OCI-LY7 (cell line): ENCODE results near the gene ZFYVE28. TPM values are rescaled to one million over a fixed set of nuclear protein-coding genes. Genes with fewer than 3 reads are reported as not detected.

Source experiments
- BruUV-seq: library from RNA; stranded (reverse); fragments of 400-500 nt; replicated peaks from 2 replicates; lab custom pipeline; 2021; lab: Mats Ljungman, UMichigan
- CTCF ChIA-PET: fragments of 300-600 bp; sonication (Branson Sonifier 250); formaldehyde crosslinking; loops from one replicate; lab custom pipeline; 2022; ENCODE audit warnings: antibody characterized with exemption; ENCODE audit not compliant: unreplicated experiment; lab: Charles Lee
- POLR2A ChIA-PET: fragments of 300-600 bp; sonication (Branson Sonifier 250); formaldehyde crosslinking; loops from one replicate; lab custom pipeline; 2022; ENCODE audit warnings: antibody characterized with exemption; lab: Charles Lee
- DNase-seq: peaks from one replicate; pipeline ENCODE4 v3.0.0-alpha.2; 2015; ENCODE audit warnings: low spot score
- H2AFZ ChIP-seq: fragments of 200-600 bp; sonication (generic), shearing (Covaris generic); 2 replicates; pipeline ENCODE4 v1.6.1; 2014; ENCODE audit warnings: mild to moderate bottlenecking, antibody characterized with exemption, low read length, moderate library complexity
- H3K27ac ChIP-seq: fragments of 200-600 bp; sonication (generic); 2 replicates; pipeline ENCODE4 v1.5.1; 2014; ENCODE audit warnings: mixed run types, low read depth, mild to moderate bottlenecking, moderate library complexity, low read length, inconsistent platforms; ENCODE audit not compliant: poor library complexity, severe bottlenecking
- H3K36me3 ChIP-seq: fragments of 200-600 bp; sonication (generic); 2 replicates; pipeline ENCODE4 v1.6.1; 2014; ENCODE audit warnings: mild to moderate bottlenecking, antibody characterized with exemption, low read length, moderate library complexity, mixed read lengths; ENCODE audit not compliant: insufficient read depth
- H3K4me1 ChIP-seq: fragments of 200-600 bp; sonication (generic); 2 replicates; pipeline ENCODE4 v1.5.1; 2014; ENCODE audit warnings: mild to moderate bottlenecking, low read length; ENCODE audit not compliant: insufficient read depth, poor library complexity, severe bottlenecking
- H3K4me2 ChIP-seq: fragments of 200-600 bp; sonication (generic); 2 replicates; pipeline ENCODE4 v1.6.1; 2014; ENCODE audit warnings: mild to moderate bottlenecking, low read length
- H3K4me3 ChIP-seq: fragments of 200-600 bp; sonication (generic); 2 replicates; pipeline ENCODE4 v1.5.1; 2014; ENCODE audit warnings: mild to moderate bottlenecking, low read depth, low read length; ENCODE audit not compliant: poor library complexity, severe bottlenecking
- H3K79me2 ChIP-seq: fragments of 200-600 bp; sonication (generic); 2 replicates; pipeline ENCODE4 v1.6.1; 2016; ENCODE audit warnings: low read depth, mild to moderate bottlenecking, low read length, moderate library complexity, mixed read lengths; ENCODE audit not compliant: insufficient read depth
- H3K9me2 ChIP-seq: fragments of 200-600 bp; sonication (generic); 2 replicates; pipeline ENCODE4 v1.6.1; 2016; ENCODE audit warnings: mild to moderate bottlenecking, low read length, mixed read lengths; ENCODE audit not compliant: insufficient read depth
- H3K9me3 ChIP-seq: fragments of 200-600 bp; sonication (generic); 2 replicates; pipeline ENCODE4 v1.6.1; 2014; ENCODE audit warnings: mild to moderate bottlenecking, mixed run types, low read length, mixed read lengths
- H4K20me1 ChIP-seq: fragments of 200-600 bp; sonication (generic); 2 replicates; pipeline ENCODE4 v1.6.1; 2014; ENCODE audit warnings: mild to moderate bottlenecking, antibody characterized with exemption, low read length, moderate library complexity, mixed read lengths; ENCODE audit not compliant: insufficient read depth
- EZH2phosphoT487 ChIP-seq: fragments of 200-600 bp; sonication (generic); IDR thresholded peaks from 2 replicates; pipeline ENCODE4 v1.6.1; 2018; ENCODE audit warnings: low read depth, borderline replicate concordance, mild to moderate bottlenecking, mixed run types, antibody characterized with exemption, low read length, moderate library complexity, mixed read lengths
- intact Hi-C: fragments of 100-400 bp; cut with micrococcal nuclease; formaldehyde crosslinking; loops from one replicate; pipeline ENCODE4 v1.10.0; 2022; ENCODE audit not compliant: unreplicated experiment
- total RNA-seq, 2 experiments: library from RNA; depleted of rRNA in 1 of 2; stranded (reverse); fragments of >200 nt in 1 of 2; shearing (Covaris generic) in 1 of 2; gene quantifications; 2 replicates each; pipeline ENCODE4 v1.2.3, GENCODE V29; 2014 to 2022
- TF ChIP-seq, protein P1 (sequence below): fragments of 200-600 bp; sonication (generic); conservative IDR thresholded peaks from 2 replicates; pipeline ENCODE4 v1.5.1; 2014; ENCODE audit warnings: mild to moderate bottlenecking, antibody characterized with exemption, low read length, moderate library complexity, mixed read lengths

ZFYVE28 gene
- total RNA-seq, 2 experiments from 2014 or later, result 0.32 TPM; not detected in 1

DNA sequence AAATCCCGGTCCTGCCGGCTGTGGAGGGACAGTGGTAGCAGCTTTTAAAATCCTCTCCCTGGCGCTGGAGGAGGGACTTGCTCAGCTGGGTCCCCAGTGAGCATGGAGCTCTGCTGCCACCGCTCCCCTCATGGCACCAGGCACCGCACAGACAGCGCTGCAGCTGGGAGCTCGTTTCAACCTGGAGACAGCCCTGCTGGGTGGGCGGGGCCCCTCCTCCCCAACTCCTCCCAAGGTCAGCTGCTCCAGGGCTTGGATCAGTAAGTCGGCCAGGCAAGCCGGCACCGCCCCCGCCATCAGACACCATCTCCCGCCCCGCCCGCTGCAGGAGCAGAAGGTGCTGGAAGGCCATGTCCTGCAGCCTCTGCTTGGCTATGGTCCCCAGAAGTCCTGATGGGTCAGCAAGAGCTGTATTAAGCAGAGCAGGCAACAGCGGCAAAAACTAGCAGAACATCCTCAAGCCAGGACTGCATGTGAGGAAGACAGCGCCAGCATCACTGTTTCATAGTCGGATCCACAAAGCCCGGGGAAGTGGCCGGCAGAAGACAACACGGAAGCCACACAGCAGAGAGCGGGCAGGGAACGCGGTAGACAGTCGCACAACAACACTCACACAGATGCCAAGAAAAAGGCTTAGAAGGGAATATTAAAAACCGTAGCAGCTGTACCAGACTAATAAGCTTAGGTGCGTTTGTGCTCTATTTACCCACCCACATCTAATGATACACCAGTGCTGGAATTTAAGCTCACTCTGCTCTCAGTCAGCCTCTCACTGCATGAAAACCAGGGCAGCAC lies 16.2 kb downstream of the ZFYVE28 start:
- H2AFZ ChIP-seq, result no peak overlapping the region
- intact Hi-C loops, result no loop called here

DNA sequence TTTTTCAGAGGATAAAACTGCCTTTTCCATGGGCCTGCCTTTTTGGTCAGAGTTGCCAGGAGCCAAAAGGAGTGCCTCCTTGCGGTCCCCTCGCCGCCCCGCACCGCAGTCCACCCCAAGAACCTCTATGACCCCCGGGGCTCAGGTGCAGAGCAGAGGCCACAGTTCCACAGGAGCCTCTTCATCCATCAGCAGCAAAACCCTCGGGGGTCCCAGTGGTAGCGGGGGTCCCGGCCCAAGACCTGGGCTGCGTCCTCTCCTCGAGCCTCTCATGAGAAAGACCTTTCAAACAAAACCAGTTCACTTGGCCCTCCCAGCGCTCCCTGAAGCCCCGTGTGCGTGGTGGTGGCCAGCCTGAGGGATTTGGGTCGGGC lies 16.8 kb downstream of the ZFYVE28 start:
- Histone ChIP-seq H3K4me3 (no peak overlapping the region), H3K27ac (no peak overlapping the region), H4K20me1 (no peaks in the 10 kb centered on the region), H3K4me1 (no peaks in the 10 kb centered on the region), H3K79me2 (no peaks in the 10 kb centered on the region), H2AFZ (no peak overlapping the region), H3K36me3 (no peaks in the 10 kb centered on the region), H3K9me3 (no peaks in the 10 kb centered on the region), H3K4me2 (no peak overlapping the region), H3K9me2 (no peaks in the 10 kb centered on the region)
- TF ChIP-seq, protein P1, sequence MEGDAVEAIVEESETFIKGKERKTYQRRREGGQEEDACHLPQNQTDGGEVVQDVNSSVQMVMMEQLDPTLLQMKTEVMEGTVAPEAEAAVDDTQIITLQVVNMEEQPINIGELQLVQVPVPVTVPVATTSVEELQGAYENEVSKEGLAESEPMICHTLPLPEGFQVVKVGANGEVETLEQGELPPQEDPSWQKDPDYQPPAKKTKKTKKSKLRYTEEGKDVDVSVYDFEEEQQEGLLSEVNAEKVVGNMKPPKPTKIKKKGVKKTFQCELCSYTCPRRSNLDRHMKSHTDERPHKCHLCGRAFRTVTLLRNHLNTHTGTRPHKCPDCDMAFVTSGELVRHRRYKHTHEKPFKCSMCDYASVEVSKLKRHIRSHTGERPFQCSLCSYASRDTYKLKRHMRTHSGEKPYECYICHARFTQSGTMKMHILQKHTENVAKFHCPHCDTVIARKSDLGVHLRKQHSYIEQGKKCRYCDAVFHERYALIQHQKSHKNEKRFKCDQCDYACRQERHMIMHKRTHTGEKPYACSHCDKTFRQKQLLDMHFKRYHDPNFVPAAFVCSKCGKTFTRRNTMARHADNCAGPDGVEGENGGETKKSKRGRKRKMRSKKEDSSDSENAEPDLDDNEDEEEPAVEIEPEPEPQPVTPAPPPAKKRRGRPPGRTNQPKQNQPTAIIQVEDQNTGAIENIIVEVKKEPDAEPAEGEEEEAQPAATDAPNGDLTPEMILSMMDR, result no peak
- TF ChIP-seq EZH2phosphoT487, result no peak
- no peak for DNase-seq
- intact Hi-C loops, result no loop called here
- POLR2A ChIA-PET, result no interaction called here
- no TSS peak for BruUV-seq
- CTCF ChIA-PET, result no interaction called here

More for the DNA sequence above, 16.2 kb downstream of the ZFYVE28 start:
- Histone ChIP-seq H3K9me3 (no peaks in the 10 kb centered on the region), H3K4me3 (no peak overlapping the region), H3K27ac (no peak overlapping the region), H3K4me1 (no peaks in the 10 kb centered on the region), H4K20me1 (no peaks in the 10 kb centered on the region), H3K9me2 (no peaks in the 10 kb centered on the region), H3K79me2 (no peaks in the 10 kb centered on the region), H3K4me2 (no peak overlapping the region), H3K36me3 (no peaks in the 10 kb centered on the region)
- ChIA-PET POLR2A (interaction anchor here (0.9 kb wide), 1 partner anchor 14 kb away, joined by 3 read pairs; no protein-coding TSS in a partner anchor), CTCF (no interaction called here)
- TF ChIP-seq EZH2phosphoT487, result no peak
- TF ChIP-seq, protein P1, result no peak
- no peak for DNase-seq
- no TSS peak for BruUV-seq
